ENCODE data around the gene FNDC11.

- TF ChIP-seq, protein P1, sequence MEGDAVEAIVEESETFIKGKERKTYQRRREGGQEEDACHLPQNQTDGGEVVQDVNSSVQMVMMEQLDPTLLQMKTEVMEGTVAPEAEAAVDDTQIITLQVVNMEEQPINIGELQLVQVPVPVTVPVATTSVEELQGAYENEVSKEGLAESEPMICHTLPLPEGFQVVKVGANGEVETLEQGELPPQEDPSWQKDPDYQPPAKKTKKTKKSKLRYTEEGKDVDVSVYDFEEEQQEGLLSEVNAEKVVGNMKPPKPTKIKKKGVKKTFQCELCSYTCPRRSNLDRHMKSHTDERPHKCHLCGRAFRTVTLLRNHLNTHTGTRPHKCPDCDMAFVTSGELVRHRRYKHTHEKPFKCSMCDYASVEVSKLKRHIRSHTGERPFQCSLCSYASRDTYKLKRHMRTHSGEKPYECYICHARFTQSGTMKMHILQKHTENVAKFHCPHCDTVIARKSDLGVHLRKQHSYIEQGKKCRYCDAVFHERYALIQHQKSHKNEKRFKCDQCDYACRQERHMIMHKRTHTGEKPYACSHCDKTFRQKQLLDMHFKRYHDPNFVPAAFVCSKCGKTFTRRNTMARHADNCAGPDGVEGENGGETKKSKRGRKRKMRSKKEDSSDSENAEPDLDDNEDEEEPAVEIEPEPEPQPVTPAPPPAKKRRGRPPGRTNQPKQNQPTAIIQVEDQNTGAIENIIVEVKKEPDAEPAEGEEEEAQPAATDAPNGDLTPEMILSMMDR (IDR thresholded peaks at IDR 0.05) = no peak
- no peak for TF ChIP-seq POLR2A (IDR thresholded peaks at IDR 0.05)
Measured at GRCh38 chr20:63536997-63537524, 16.9 kb upstream of the FNDC11 start, which contains the start of gene PTK6.
